Mucosa of descending colon (tissue), 3 donors: Measurements from ENCODE around the gene FFAR1. TPM values are rescaled to one million over a fixed set of nuclear protein-coding genes. Genes with fewer than 3 reads are reported as not detected.

Experiments used
- ATAC-seq: fragments of 200-7000 bp; cut with Tn5 transposase; one replicate; pipeline ENCODE4 v1.9.1; 2020; ENCODE audit warnings: mild to moderate bottlenecking, moderate library complexity
- DNase-seq, 3 donors: peaks; one replicate each; pipeline ENCODE4 v3.0.0-alpha.2; 2020
- H3K36me3 ChIP-seq: fragments of 200-600 bp; one replicate; pipeline ENCODE4 v1.8.0; 2021; ENCODE audit warnings: low read depth, mild to moderate bottlenecking
- H3K4me1 ChIP-seq: fragments of 200-600 bp; one replicate; pipeline ENCODE4 v1.8.0; 2021; ENCODE audit warnings: low read depth, mild to moderate bottlenecking
- H3K4me3 ChIP-seq: fragments of 200-600 bp; one replicate; pipeline ENCODE4 v1.8.0; 2021; ENCODE audit warnings: mild to moderate bottlenecking
- H3K9me3 ChIP-seq: fragments of 200-600 bp; one replicate; pipeline ENCODE4 v1.8.0; 2021; ENCODE audit warnings: mild to moderate bottlenecking
- intact Hi-C, 2 donors: fragments of 100-400 bp; cut with DNase I in 1 of 2; cut with micrococcal nuclease in 1 of 2; formaldehyde crosslinking; loops; one replicate each; pipeline versions ENCODE4 v1.11.0 to v1.11.1; 2022; cut with DNase I, micrococcal nuclease
- total RNA-seq, 3 donors: library from RNA; stranded (reverse); fragmentation: NEBNext Ultra II Directional in 2 of 3; extraction: Animal tissue kit (Norgen Biotek cat#: 25700) in 2 of 3; gene quantifications; one replicate each; pipeline versions ENCODE4 v1.2.1 to v1.2.4, GENCODE V29; 2021 to 2023
- TF ChIP-seq, protein P1 (sequence below): fragments of 200-600 bp; IDR thresholded peaks from one replicate; pipeline ENCODE4 v1.8.0; 2022; ENCODE audit warnings: antibody characterized with exemption, mild to moderate bottlenecking
- donor health status: DM: no; HTN: no; CAD: no; lungs with moderate emphysema.
- donor health status: DM: no; HTN: no; CAD: no.
- donor health status: DM: no; HTN: yes; CAD: no.

The FFAR1 gene
- total RNA-seq, 3 donors from 2014 or later, result not detected

- ATAC-seq (no peak), DNase-seq (no peak)
- Histone ChIP-seq H3K36me3 (no peaks in the 10 kb centered on the region), H3K4me3 (no peak overlapping the region), H3K9me3 (peaks cover 12% of the 10 kb centered on the region), H3K4me1 (no peaks in the 10 kb centered on the region)
- TF ChIP-seq, protein P1, sequence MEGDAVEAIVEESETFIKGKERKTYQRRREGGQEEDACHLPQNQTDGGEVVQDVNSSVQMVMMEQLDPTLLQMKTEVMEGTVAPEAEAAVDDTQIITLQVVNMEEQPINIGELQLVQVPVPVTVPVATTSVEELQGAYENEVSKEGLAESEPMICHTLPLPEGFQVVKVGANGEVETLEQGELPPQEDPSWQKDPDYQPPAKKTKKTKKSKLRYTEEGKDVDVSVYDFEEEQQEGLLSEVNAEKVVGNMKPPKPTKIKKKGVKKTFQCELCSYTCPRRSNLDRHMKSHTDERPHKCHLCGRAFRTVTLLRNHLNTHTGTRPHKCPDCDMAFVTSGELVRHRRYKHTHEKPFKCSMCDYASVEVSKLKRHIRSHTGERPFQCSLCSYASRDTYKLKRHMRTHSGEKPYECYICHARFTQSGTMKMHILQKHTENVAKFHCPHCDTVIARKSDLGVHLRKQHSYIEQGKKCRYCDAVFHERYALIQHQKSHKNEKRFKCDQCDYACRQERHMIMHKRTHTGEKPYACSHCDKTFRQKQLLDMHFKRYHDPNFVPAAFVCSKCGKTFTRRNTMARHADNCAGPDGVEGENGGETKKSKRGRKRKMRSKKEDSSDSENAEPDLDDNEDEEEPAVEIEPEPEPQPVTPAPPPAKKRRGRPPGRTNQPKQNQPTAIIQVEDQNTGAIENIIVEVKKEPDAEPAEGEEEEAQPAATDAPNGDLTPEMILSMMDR, result no peak
- intact Hi-C loops, result no loop called here
Measured at GRCh38 chr19:35383536-35383935, 35.8 kb downstream of the FFAR1 start.

DNA sequence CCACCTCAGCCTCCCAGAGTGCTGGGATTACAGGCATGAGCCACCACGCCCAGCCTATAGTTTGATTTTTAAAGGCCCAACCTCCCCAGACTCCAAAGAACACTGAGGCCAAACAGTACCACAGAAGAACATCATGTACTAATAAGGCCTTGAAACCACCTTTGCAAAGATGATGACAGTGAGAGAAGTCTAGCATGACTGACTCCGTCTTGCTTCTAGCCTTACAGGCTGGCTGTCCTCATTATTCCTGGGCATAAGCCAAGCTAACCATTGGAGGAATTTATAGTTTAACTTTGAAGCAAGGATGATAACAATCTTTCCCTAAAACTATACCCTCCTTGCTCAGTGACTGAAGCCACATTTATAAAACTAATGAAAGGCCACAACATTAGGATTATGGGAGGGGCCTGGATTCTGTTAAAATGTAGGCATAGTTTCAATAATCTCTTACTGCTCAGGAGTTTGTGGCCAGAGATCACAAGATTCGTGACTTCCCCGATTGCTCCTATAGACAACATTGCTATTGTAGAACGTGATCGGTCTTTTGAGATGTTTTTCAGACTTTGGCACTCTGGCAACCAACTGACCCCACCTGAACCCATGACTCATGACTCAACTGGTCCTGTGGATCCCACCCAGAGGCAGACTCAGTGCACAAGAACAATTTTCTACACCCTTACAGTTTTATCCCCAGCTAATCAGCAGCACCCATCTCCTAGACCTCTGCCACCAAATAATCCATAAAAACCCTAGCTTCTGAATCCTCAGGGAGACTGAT is 40.8 kb downstream of the FFAR1 start:
- H3K4me1 ChIP-seq, result no peaks in the 10 kb centered on the region
- intact Hi-C loops, result no loop called here

GRCh38 chr19:35389192-35389861 is 41.6 kb downstream of the FFAR1 start:
- TF ChIP-seq, protein P1, result no peak
- intact Hi-C loops, result no loop called here
- no peak overlapping the region for H3K4me3 ChIP-seq
- DNase-seq (no peak), ATAC-seq (no peak)
- no peaks in the 10 kb centered on the region for H3K4me1 ChIP-seq
- H3K9me3 ChIP-seq, result peaks cover 12% of the 10 kb centered on the region
- no peaks in the 10 kb centered on the region for H3K36me3 ChIP-seq

More for the DNA sequence above, 40.8 kb downstream of the FFAR1 start:
- peaks cover 12% of the 10 kb centered on the region for H3K9me3 ChIP-seq
- TF ChIP-seq, protein P1, result no peak
- DNase-seq, result no peak
- H3K36me3 ChIP-seq, result no peaks in the 10 kb centered on the region
- no peak for ATAC-seq
- H3K4me3 ChIP-seq, result no peak overlapping the region

GRCh38 chr19:35392742-35393715 is 45.3 kb downstream of the FFAR1 start:
- no peak for DNase-seq
- no peak overlapping the region for H3K4me3 ChIP-seq
- no peaks in the 10 kb centered on the region for H3K9me3 ChIP-seq
- no peak for ATAC-seq
- intact Hi-C loops, result no loop called here
- H3K36me3 ChIP-seq, result no peaks in the 10 kb centered on the region
- TF ChIP-seq, protein P1, result no peak
- H3K4me1 ChIP-seq, result no peaks in the 10 kb centered on the region

GRCh38 chr19:35395382-35396199 is 47.9 kb downstream of the FFAR1 start:
- TF ChIP-seq, protein P1, result no peak
- no peak overlapping the region for H3K4me3 ChIP-seq
- no peaks in the 10 kb centered on the region for H3K4me1 ChIP-seq
- intact Hi-C loops, result no loop called here
- H3K36me3 ChIP-seq, result no peaks in the 10 kb centered on the region
- H3K9me3 ChIP-seq, result no peaks in the 10 kb centered on the region
- DNase-seq (peak in 2 of 3 donors; percentile 38 to 51), ATAC-seq (peak; percentile 73)
